HCT116 (cell line): Measurements from ENCODE around the gene CRYBB1.

Source experiments
- CTCF ChIP-seq, 3 experiments: fragments of 200-600 bp in 1 of 3; sonication (generic) in 1 of 3; IDR thresholded peaks in 2 of 3; conservative IDR thresholded peaks in 1 of 3; 2 replicates each; pipeline ENCODE4 v1.5.1; 2012 to 2017; ENCODE audit warnings: low read depth in 2 of 3, low read length in 2 of 3, antibody characterized with exemption in 1 of 3, borderline replicate concordance in 1 of 3, control low read depth in 1 of 3, mild to moderate bottlenecking in 1 of 3, mixed read lengths in 1 of 3, mixed run types in 1 of 3, moderate library complexity in 1 of 3; ENCODE audit not compliant: insufficient read depth in 1 of 3
- EZH2phosphoT487 ChIP-seq: fragments of 200-600 bp; IDR thresholded peaks from 2 replicates; pipeline ENCODE4 v1.6.1; 2018; ENCODE audit warnings: antibody characterized with exemption, borderline replicate concordance
- JUND ChIP-seq: IDR thresholded peaks from 2 replicates; pipeline ENCODE4 v1.6.1; 2012
- POLR2A ChIP-seq: IDR thresholded peaks from 2 replicates; pipeline ENCODE4 v1.7.0; 2011; ENCODE audit warnings: borderline replicate concordance; ENCODE audit not compliant: insufficient read depth, insufficient read length; ENCODE audit errors: extremely low read depth
- ZFX ChIP-seq: fragments of 450-650 bp; IDR thresholded peaks from 2 replicates; pipeline ENCODE4 v1.6.1; 2017

- no peak for TF ChIP-seq POLR2A
- TF ChIP-seq CTCF (IDR thresholded peaks at IDR 0.05 in 2 of 3, conservative IDR thresholded peaks at IDR 0.05 in 1 of 3; ENCODE audit: borderline replicate concordance in 1 of 3, insufficient read depth in 1 of 3, low read depth in 2 of 3, low read length in 2 of 3): no peak
- no peak for TF ChIP-seq EZH2phosphoT487
- no peak for TF ChIP-seq ZFX
- TF ChIP-seq JUND: no peak
Measured at GRCh38 chr22:26576026-26576680, 41.7 kb downstream of the CRYBB1 start.
